ENCODE measurements around the gene C17orf50.

Gene C17orf50

GRCh38 chr17:35768797-35769196 lies 8.1 kb downstream of the C17orf50 start:
- TF ChIP-seq FOXP2 (optimal IDR thresholded peaks at IDR 0.05; ENCODE audit: borderline replicate concordance, extremely low read depth, extremely low read length, insufficient read depth) (no peak), POLR2AphosphoS5 (IDR thresholded peaks at IDR 0.05; ENCODE audit: low read depth, low read length) (no peak), TAF1 (IDR thresholded peaks at IDR 0.05; ENCODE audit: borderline replicate concordance, insufficient read depth, low read length) (no peak), REST (IDR thresholded peaks at IDR 0.05; ENCODE audit: insufficient read depth in 1 of 2, low read depth in 2 of 2, low read length in 2 of 2) (no peak), SIN3A (IDR thresholded peaks at IDR 0.05; ENCODE audit: borderline replicate concordance, insufficient read depth, low read length) (no peak)

- TF ChIP-seq REST (IDR thresholded peaks at IDR 0.05; ENCODE audit: insufficient read depth in 1 of 2, low read depth in 2 of 2, low read length in 2 of 2) (no peak), FOXP2 (optimal IDR thresholded peaks at IDR 0.05; ENCODE audit: borderline replicate concordance, extremely low read depth, extremely low read length, insufficient read depth) (no peak), TAF1 (IDR thresholded peaks at IDR 0.05; ENCODE audit: borderline replicate concordance, insufficient read depth, low read length) (no peak), POLR2AphosphoS5 (IDR thresholded peaks at IDR 0.05; ENCODE audit: low read depth, low read length) (no peak), SIN3A (IDR thresholded peaks at IDR 0.05; ENCODE audit: borderline replicate concordance, insufficient read depth, low read length) (no peak)
These were observed 9.3 kb downstream of the C17orf50 start for GRCh38 chr17:35769895-35770486.

GRCh38 chr17:35773129-35773528 lies 12.4 kb downstream of the C17orf50 start:
- no peak for TF ChIP-seq SIN3A (IDR thresholded peaks at IDR 0.05; ENCODE audit: borderline replicate concordance, insufficient read depth, low read length)
- no peak for TF ChIP-seq POLR2AphosphoS5 (IDR thresholded peaks at IDR 0.05; ENCODE audit: low read depth, low read length)
- no peak for TF ChIP-seq REST (IDR thresholded peaks at IDR 0.05; ENCODE audit: insufficient read depth in 1 of 2, low read depth in 2 of 2, low read length in 2 of 2)

- TF ChIP-seq TAF1 (IDR thresholded peaks at IDR 0.05; ENCODE audit: borderline replicate concordance, insufficient read depth, low read length), result peak; percentile 31; the same call in 1 of the 2 replicates
- TF ChIP-seq POLR2AphosphoS5 (IDR thresholded peaks at IDR 0.05; ENCODE audit: low read depth, low read length), result peak; percentile 39; the same call in 1 of the 2 replicates
- TF ChIP-seq FOXP2 (optimal IDR thresholded peaks at IDR 0.05; ENCODE audit: borderline replicate concordance, extremely low read depth, extremely low read length, insufficient read depth), result peak; percentile 27
- TF ChIP-seq SIN3A (IDR thresholded peaks at IDR 0.05; ENCODE audit: borderline replicate concordance, insufficient read depth, low read length), result no peak
- TF ChIP-seq REST (IDR thresholded peaks at IDR 0.05; ENCODE audit: insufficient read depth in 1 of 2, low read depth in 2 of 2, low read length in 2 of 2), result peak in 1 of 2 experiments; percentile 51; a peak in 2 of 4 replicates
These were observed 13.2 kb downstream of the C17orf50 start for GRCh38 chr17:35773679-35774425.
